Measurements from ENCODE around the gene CARD10.
"Not testable (repeated sequence)": the region's sequence is repeated elsewhere in the genome, so short reads cannot be mapped to it uniquely, and the experiment has no call there.

Gene CARD10

DNA sequence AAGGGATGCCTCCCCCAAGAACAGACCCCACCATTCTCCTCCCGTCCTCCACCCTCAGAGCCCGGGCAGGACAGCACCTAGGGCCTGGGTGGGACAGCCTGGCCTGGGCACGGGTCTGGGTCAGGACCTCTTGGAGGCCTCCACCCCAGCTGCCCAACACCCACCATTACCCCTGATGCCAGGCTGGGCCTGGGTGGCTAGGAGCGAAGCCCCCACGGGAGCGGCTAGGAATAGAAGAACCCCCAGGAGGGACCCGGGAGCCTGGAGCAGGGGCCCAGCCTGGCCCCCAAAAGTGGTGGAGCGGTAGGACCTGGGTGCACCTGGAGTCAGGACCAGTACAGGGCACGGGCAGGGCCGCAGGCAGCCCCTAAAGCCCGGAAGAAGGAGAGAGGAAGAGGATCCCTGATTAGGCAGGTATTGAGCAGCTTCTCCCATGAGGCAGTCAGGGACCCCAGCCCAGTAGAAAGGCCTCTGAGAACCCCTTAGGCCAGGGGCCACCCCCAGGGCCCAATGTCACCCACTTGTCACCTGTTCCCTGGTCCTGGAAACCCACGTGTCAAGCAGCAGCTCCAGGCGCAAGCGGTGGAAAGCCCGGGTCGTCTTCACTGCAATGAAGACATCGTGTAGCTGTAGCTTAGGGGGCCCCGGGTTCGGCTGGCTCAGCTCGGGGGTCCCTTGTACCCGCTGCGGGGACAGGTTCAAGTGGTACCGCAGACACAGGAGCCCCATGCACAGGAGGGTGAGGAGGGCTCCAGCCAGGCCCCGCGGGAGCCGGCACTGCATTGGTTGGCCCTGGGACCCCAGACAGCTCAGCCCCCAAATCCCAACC is 33.6 kb downstream of the CARD10 start:
- FAIRE-seq, result no peak

DNA sequence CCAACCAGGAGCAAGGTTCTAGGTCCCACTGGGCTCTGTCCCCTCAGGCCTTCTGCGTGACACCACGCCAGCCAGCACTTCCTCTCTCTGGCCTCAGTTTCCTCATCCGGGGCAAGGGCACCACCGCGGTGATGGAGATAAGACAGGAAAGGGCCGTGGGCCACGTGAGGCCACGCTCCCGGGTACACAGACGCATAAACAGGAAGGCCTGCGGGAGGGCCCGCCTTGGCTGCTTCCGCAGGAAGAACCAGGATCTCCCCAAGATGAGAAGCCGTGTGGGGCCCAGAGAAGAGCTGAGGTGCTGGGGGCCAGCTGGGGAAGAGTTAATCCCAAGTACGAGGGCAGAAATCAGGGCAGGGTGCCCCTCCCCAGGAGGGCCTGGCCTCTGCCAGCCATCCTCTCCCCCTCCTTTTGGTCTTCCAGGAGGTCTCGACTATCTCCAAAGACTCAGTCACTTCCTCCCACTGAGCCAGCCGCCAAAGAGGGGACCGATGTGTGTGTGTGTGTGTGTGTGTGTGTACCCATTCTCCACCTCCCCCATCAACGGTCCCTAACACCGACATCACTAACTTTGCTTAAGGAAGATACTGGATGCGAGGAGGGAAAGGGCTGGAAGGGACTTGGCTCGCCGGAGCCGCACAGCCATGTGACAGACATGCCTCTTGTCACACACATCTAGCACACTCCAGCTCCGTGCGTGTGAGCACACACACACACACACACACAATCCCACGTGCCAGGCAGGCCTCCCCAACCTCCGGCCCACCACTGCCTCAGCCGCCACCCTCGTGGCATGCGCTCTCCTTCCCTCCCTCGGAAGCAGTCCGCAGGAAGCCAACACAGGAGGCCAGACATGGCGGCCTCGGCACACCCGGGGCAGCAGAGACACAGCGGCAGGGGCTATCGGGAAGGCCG is 34.5 kb downstream of the CARD10 start:
- FAIRE-seq, result no peak

DNA sequence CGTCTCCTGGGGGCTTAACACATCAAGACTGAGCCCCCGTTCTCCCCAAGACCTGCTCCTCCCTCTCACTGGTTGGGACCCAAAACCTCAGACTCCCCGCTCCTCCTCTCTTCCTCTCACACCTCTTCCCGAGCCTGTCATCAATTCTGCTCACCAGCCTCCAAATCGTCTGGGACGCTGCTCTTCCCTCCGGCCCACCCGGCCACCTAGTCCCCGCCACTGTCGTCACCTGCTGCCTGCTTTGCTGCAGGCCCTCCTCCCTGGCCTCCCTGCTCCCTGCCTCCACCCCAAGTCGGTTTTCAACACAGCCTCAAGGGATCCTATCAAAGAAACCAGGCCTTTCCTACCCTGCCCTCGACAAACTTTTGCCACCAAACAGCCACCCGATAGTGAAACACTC is 36.2 kb downstream of the CARD10 start:
- no peak for FAIRE-seq

DNA sequence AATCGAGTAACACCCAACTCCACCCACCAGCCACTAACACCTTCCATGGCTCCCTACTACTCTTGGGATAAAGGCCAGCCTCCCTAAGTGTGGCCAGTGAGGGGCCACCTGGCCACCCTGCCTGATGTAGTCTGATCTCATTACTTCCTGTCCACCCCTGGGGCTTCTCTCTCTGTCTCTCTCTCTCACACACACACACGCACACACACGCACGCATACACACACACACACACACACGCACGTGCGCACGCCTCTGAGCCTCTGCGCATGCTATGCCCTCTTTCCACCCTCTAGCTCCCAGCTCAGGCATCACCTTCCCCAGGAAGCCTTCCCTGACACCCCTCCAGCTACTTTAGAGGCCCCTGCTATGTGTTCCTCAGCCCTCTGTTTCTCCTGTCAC is 37.0 kb downstream of the CARD10 start:
- no peak for FAIRE-seq

DNA sequence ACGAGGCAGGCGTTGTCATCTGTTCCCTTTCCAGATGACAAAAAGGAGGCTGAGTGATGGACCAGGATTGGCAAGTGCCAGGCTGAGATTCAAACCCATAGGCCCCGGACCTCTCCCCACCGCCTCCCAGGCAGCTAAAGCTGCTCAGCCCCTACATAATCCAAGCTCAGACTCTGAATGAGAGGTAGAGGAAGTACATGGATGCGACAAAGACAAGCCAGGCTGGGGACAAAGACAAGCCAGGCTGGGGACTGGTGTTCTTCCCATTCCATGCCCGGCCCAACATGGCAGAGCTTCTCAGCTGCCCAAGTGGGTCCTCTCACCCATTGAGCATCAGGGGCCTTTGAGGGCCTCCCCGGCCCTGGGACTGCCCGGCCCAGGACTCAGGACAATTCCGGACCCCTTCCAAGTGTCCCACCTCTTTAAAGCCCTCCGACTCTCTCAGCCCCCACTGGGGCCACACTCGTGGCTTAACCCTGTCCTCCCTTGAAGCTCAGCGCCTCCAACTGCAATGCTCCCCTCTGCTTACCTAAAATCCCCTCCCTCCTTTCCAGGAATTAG is 37.8 kb downstream of the CARD10 start:
- no peak for FAIRE-seq

GRCh38 chr22:37480387-37481346 is 38.5 kb downstream of the CARD10 start:
- no peak for FAIRE-seq

DNA sequence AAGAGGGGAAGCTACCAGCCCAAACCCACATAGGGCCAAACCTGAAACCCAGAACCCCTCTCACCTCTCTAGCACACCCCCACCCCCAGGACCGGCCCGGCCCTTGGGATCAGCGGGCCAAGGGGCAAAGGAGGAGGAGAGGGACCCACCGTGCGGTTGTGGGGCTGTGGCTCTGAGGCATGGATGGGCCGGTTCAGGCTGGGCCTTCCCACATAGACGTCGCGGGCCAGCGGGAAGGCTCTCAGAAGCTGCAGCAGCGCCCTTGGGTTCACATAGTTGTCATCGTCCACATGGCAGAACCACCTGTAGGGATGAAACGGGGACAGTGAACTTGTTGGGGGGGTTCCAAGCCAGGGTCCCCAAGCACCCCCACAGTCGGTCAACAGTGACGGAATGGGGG is 40.0 kb downstream of the CARD10 start:
- no peak for FAIRE-seq

DNA sequence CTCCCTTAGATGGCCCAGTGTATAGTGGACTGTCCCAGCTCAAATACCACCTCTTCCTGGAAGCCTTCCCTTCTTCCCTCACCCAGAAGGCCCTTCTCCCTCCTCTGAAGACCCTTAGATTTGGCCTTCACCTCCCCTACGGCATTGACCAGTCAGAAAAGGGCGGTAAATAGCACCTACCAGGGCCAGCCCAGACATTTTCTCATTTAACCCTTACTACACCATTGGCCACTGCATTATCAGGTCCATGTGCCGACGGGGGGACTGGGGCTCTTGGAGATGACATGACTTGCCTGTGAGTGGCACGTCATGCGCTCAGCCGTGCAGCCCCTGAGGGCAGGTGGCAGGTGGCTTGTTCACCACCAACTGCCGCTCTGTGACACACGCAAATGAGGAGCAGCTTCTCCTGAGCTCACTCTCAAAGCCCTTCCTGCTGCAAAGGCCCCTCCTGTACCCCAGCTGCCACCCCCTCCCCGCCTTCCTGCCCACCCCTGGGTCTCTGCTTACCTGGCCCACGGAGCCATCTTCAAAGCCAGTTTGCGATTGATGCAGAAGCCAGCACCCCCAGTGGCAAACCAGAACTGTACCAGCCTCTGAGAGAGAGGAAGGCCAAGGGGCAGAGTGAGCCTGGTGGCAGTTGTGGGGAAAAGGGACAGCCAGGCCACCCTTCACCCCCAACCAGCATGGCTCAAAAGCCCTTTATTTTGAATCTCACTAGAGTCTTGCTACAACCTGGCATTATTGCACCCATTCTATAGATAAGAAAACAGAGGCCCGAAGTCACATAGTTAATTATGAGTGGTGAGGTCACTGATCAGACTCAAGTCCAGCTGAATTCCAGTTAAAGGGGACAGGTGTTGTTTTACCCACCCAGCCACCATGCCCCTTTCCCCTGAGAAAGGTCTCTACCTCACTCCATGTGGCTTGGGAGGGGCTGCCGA is 42.6 kb downstream of the CARD10 start:
- no peak for FAIRE-seq

- no peak for FAIRE-seq
These were observed 44.6 kb downstream of the CARD10 start for GRCh38 chr22:37474447-37475090.

DNA sequence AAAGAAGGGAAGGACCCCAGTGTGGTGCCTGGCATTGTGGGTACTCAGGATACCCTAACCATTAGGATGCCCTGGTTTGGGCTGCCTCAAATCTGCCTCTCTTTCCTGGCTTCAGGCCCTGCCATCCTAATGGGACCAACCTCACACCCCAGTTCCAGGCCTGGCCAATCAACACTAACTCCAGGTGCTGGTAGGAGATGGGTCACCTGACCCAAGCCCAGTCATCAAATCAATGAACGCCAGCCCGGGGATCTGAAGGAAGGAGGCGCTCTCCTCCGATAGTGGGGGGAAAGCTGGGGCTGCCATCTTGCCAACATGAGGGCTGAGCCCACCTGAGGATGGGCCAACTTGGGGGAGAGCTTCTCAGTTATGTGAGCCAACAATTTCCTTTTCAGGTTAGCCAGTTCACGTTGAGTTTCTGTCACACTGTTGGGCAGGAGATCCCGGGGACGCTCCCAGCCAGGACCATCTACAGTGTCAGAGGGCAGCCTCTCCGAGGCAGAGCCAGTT is 45.7 kb downstream of the CARD10 start:
- FAIRE-seq, result no peak

- FAIRE-seq, result no peak
These were observed 46.7 kb downstream of the CARD10 start for GRCh38 chr22:37472418-37473006.

DNA sequence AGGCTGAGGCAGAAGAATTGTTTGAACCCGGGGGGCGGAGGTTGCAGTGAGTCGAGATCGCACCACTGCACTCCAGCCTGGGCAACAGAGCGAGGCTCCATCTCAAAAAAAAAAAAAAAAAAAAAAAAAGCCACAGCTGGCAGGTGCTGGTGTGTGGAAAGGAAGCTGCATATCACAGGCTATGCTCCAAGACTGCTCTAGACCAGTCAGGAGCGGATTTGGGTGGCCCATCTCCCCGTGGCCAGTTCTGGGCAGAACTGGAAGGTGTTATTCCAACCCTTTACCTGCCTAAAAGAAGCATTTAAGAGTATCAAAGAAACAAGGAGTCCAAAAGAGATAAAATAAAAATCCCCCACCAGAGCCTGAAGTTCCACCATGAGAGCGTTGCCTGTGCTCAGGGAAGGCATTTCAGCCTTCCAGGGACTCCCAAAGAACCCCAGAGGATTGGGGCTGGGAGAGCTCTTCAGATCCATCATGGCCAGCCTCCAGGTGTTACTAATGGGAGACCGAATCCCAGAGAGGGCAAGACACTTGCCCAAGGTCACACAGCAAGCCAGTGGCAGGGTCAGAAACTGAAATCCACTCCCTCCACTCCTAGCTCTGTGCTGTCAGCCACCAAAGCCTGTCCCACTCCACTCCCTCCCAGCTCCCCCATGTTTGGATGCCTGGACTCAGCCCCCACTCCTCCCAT is 47.3 kb downstream of the CARD10 start:
- no peak for FAIRE-seq

GRCh38 chr22:37470087-37470445 is 49.1 kb downstream of the CARD10 start:
- FAIRE-seq, result no peak

- FAIRE-seq, result no peak
These were observed 49.7 kb downstream of the CARD10 start for GRCh38 chr22:37469416-37470086.

- not testable (repeated sequence) for FAIRE-seq
These were observed 51.0 kb downstream of the CARD10 start for GRCh38 chr22:37468201-37468695.

DNA sequence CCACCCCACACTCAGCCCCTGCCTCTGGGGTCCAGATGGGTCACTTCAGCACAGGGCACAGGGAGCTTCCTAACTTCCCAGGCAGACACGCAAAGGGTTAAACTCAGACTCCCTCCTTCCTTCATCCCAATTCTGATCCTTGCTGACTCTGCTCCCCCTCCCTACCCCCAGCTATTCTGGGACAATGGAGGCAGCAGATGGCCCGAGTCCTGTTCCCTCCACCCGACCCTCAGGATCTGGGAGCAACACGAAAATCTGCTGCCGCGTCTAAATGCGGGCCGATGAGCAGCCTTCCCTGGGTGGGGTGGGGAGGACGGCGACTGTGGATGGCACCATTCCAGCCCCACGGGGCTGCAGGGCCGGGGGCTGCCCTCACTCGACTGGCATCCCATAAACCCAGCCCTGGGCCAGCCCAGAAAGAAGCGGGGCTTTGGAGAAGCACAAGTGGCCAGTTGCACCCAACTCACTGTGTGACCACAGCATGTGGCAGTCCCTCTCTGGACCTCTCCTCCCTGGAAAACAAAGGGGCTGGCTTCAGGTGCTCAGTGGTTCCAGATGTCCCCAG is 51.7 kb downstream of the CARD10 start:
- FAIRE-seq, result no peak

GRCh38 chr22:37464181-37464580 is 55.0 kb downstream of the CARD10 start:
- no peak for FAIRE-seq

DNA sequence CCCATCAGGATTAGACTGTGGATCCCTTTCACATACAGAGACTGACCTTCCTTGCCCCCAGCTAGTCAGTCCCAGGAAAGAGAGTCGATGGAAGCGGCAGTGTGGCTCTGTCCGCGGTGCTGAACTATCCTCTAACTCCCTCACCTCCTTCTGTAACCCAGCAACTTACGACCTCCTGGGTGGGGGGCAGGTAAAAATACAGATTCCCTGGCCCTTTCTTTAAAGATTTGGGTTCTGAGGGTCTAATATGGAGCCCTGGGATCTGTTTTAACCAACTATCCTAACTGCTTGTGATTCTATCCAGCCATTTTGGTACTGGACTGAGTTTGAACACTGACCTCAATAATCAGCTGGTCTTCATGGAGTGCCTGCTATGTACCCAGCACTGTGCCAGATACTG is 56.2 kb downstream of the CARD10 start:
- FAIRE-seq, result no peak

Measured in G401.6 (cell line).